ENCODE results near the gene NRP2.

NRP2 gene

GRCh38 chr2:205660521-205661124 lies 21.7 kb upstream of the NRP2 start:
- DNase-seq (ENCODE audit: low spot score), result no peak

- no peak for DNase-seq (ENCODE audit: low spot score)
Measured at GRCh38 chr2:205661281-205661680, 21.0 kb upstream of the NRP2 start.

GRCh38 chr2:205662206-205662965 lies 19.9 kb upstream of the NRP2 start:
- DNase-seq (ENCODE audit: low spot score), result no peak

- no peak for DNase-seq (ENCODE audit: low spot score)
Measured at GRCh38 chr2:205665791-205666190, 16.5 kb upstream of the NRP2 start.

GRCh38 chr2:205670292-205670691 lies 12.0 kb upstream of the NRP2 start:
- DNase-seq (ENCODE audit: low spot score), result no peak

GRCh38 chr2:205673312-205673711 lies 9.0 kb upstream of the NRP2 start:
- no peak for DNase-seq (ENCODE audit: low spot score)

GRCh38 chr2:205675861-205676516 lies 6.3 kb upstream of the NRP2 start:
- peak; percentile 77 for DNase-seq (ENCODE audit: low spot score)

- DNase-seq (ENCODE audit: low spot score), result no peak
Measured at GRCh38 chr2:205678541-205679142, 3.7 kb upstream of the NRP2 start.

GRCh38 chr2:205679410-205680009 lies 2.8 kb upstream of the NRP2 start:
- no peak for DNase-seq (ENCODE audit: low spot score)

GRCh38 chr2:205680067-205680466 lies 2.2 kb upstream of the NRP2 start:
- DNase-seq (ENCODE audit: low spot score), result peak; percentile 83

GRCh38 chr2:205680903-205681302 lies 1.4 kb upstream of the NRP2 start:
- DNase-seq (ENCODE audit: low spot score), result no peak

- no peak for DNase-seq (ENCODE audit: low spot score)
Measured at GRCh38 chr2:205681401-205682238, 681 bp upstream of the NRP2 start.

- no peak for DNase-seq (ENCODE audit: low spot score)
Measured at GRCh38 chr2:205682971-205683501, 735 bp downstream of the NRP2 start.

GRCh38 chr2:205683502-205684367 lies 1.4 kb downstream of the NRP2 start:
- no peak for DNase-seq (ENCODE audit: low spot score)

- DNase-seq (ENCODE audit: low spot score), result no peak
Measured at GRCh38 chr2:205684871-205685313, 2.6 kb downstream of the NRP2 start.

- DNase-seq (ENCODE audit: low spot score), result peak; percentile 67
Measured at GRCh38 chr2:205685314-205686055, 3.2 kb downstream of the NRP2 start.

- DNase-seq (ENCODE audit: low spot score), result no peak
Measured at GRCh38 chr2:205686056-205686782, 3.9 kb downstream of the NRP2 start.

GRCh38 chr2:205686783-205687640 lies 4.7 kb downstream of the NRP2 start:
- no peak for DNase-seq (ENCODE audit: low spot score)

Data from RKO (cell line).